ENCODE measurements around the gene TMEM92. TPM values are rescaled to one million over a fixed set of nuclear protein-coding genes. Genes with fewer than 3 reads are reported as not detected.

The TMEM92 gene
- total RNA-seq, 1 experiment from 2014 or later, result 6.9 TPM

DNA sequence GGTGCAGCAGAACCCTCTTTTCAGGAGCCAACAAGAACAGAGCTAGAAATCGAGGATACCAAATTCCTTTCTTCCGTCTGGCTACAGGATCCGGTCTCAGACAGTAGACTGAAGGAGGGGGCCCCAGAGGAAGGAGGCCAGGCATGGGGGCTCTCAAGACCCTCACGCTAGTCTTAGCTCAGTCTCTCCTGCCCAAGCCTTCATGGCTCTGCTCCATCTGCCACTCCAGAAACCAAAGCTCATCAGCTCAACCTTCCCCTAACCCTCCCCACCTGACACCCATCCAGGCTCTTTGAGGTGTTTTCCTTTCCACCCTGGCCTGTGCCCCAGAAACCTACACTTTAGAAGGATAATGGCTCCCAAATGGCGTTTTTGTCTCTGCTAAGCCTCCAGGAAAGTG, 6.2 kb upstream of the TMEM92 start:
- no peak for DNase-seq
- H3F3A ChIP-seq (ENCODE audit: low read length, unreplicated experiment), result no peaks in the 10 kb centered on the region
- H3K9me2 ChIP-seq (replicated peaks; ENCODE audit: low read length), result no peaks in the 10 kb centered on the region
- POLR2A ChIA-PET (ENCODE audit: unreplicated experiment), result interaction anchor here (0.7 kb wide), 1 partner anchor 62 kb away, joined by 7 read pairs; no protein-coding TSS in a partner anchor
- H3K4me2 ChIP-seq (ENCODE audit: low read length), result no peak overlapping the region
- BruUV-seq (replicated peaks), result no TSS peak
- H2AFZ ChIP-seq (ENCODE audit: low read length), result no peak overlapping the region
- no peaks in the 10 kb centered on the region for H3K79me2 ChIP-seq (ENCODE audit: low read length)
- ATAC-seq, result no peak
- H3K36me3 ChIP-seq (ENCODE audit: low read depth, low read length), result no peaks in the 10 kb centered on the region
- H3K9ac ChIP-seq (ENCODE audit: low read length), result no peak overlapping the region
- H3K4me1 ChIP-seq (ENCODE audit: insufficient read depth, low read length), result peaks cover 24% of the 10 kb centered on the region
- no peaks in the 10 kb centered on the region for H4K20me1 ChIP-seq (ENCODE audit: low read length)
- H3K27ac ChIP-seq (ENCODE audit: low read length), result no peak overlapping the region
- CTCF ChIA-PET, result interaction anchor here (0.6 to 1.4 kb wide), 2 partner anchors 23 to 68 kb away, joined by 3 to 11 read pairs; no protein-coding TSS in a partner anchor
- H3K27me3 ChIP-seq (ENCODE audit: low read length), result no peaks in the 10 kb centered on the region
- intact Hi-C loops (cut with micrococcal nuclease), result no loop called here
- H3K9me3 ChIP-seq (ENCODE audit: low read length), result no peaks in the 10 kb centered on the region
- TF ChIP-seq EZH2 (IDR thresholded peaks at IDR 0.05; ENCODE audit: low read length, unreplicated experiment) (no peak), EZH2phosphoT487 (IDR thresholded peaks at IDR 0.05; ENCODE audit: borderline replicate concordance, low read length) (no peak)
- TF ChIP-seq, protein P1, sequence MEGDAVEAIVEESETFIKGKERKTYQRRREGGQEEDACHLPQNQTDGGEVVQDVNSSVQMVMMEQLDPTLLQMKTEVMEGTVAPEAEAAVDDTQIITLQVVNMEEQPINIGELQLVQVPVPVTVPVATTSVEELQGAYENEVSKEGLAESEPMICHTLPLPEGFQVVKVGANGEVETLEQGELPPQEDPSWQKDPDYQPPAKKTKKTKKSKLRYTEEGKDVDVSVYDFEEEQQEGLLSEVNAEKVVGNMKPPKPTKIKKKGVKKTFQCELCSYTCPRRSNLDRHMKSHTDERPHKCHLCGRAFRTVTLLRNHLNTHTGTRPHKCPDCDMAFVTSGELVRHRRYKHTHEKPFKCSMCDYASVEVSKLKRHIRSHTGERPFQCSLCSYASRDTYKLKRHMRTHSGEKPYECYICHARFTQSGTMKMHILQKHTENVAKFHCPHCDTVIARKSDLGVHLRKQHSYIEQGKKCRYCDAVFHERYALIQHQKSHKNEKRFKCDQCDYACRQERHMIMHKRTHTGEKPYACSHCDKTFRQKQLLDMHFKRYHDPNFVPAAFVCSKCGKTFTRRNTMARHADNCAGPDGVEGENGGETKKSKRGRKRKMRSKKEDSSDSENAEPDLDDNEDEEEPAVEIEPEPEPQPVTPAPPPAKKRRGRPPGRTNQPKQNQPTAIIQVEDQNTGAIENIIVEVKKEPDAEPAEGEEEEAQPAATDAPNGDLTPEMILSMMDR (conservative IDR thresholded peaks at IDR 0.05; ENCODE audit: low read depth, low read length), result no peak
- no peak overlapping the region for H3K4me3 ChIP-seq (ENCODE audit: low read length)

DNA sequence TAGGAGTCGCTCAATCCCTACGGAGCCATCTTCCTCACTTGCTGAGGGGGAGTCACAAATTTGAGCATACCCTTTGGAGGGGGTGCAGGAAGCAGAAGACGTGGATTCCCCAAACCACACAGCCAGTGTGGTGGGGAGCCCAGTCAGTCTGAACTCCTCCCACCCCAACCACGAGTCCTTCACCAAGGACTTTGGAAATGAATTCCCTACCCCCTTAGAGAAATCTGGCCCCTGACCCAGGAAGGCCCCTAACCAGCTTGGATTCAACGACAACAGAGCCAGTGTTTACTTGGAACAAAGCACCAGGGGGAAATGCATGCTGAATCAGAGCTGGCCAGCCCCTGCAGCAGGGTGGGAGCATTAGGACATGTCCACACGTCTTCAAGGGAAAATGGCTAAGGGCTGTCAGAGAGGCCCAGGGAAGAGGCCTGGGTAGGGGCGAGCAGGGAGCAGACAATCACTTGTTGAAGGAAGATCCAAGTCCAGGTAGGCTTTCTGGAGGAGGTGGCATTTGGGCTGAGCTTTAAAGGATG, 5.5 kb upstream of the TMEM92 start:
- POLR2A ChIA-PET (ENCODE audit: unreplicated experiment), result interaction anchor here (0.5 to 0.6 kb wide), 2 partner anchors 21 to 36 kb away, joined by 3 read pairs; no protein-coding TSS in a partner anchor

More for the DNA sequence above, 5.5 kb upstream of the TMEM92 start:
- Histone ChIP-seq H3K27ac (ENCODE audit: low read length) (no peak overlapping the region), H3K27me3 (ENCODE audit: low read length) (no peaks in the 10 kb centered on the region), H3K9me3 (ENCODE audit: low read length) (no peaks in the 10 kb centered on the region), H3K79me2 (ENCODE audit: low read length) (no peaks in the 10 kb centered on the region), H3F3A (ENCODE audit: low read length, unreplicated experiment) (no peaks in the 10 kb centered on the region), H3K4me1 (ENCODE audit: insufficient read depth, low read length) (peaks cover 29% of the 10 kb centered on the region), H3K9me2 (replicated peaks; ENCODE audit: low read length) (no peaks in the 10 kb centered on the region), H4K20me1 (ENCODE audit: low read length) (no peaks in the 10 kb centered on the region), H3K4me2 (ENCODE audit: low read length) (no peak overlapping the region), H2AFZ (ENCODE audit: low read length) (no peak overlapping the region), H3K36me3 (ENCODE audit: low read depth, low read length) (no peaks in the 10 kb centered on the region), H3K9ac (ENCODE audit: low read length) (no peak overlapping the region), H3K4me3 (ENCODE audit: low read length) (no peak overlapping the region)
- TF ChIP-seq EZH2phosphoT487 (IDR thresholded peaks at IDR 0.05; ENCODE audit: borderline replicate concordance, low read length) (no peak), EZH2 (IDR thresholded peaks at IDR 0.05; ENCODE audit: low read length, unreplicated experiment) (no peak)
- TF ChIP-seq, protein P1 (conservative IDR thresholded peaks at IDR 0.05; ENCODE audit: low read depth, low read length), result no peak
- CTCF ChIA-PET, result interaction anchor here (0.5 to 0.6 kb wide), 2 partner anchors 22 to 69 kb away, joined by 3 to 4 read pairs; no protein-coding TSS in a partner anchor
- intact Hi-C loops (cut with micrococcal nuclease), result no loop called here
- ATAC-seq (no peak), DNase-seq (no peak)
- no TSS peak for BruUV-seq (replicated peaks)
